Stimulated activated naive CD8-positive, alpha-beta T cell treated with anti-CD3 and anti-CD28 coated beads, Interleukin-15, Interleukin-2, amounts not matched to agents 100 U/mL and 50 U/mL, for 24 hours (primary cell): ENCODE results near the gene ISCU.
A peak's percentile ranks its signal among the peaks of the same experiment; 100 is the strongest.
"Not testable (repeated sequence)": the region's sequence is repeated elsewhere in the genome, so short reads cannot be mapped to it uniquely, and the experiment has no call there.

ENCODE experiments used
- ATAC-seq: fragments of 150-1000 bp; cut with Tn5 transposase; one replicate; pipeline ENCODE4 v1.10.0; 2021
- DNase-seq: peaks from one replicate; pipeline ENCODE4 v3.0.0; 2021

Gene ISCU

DNA sequence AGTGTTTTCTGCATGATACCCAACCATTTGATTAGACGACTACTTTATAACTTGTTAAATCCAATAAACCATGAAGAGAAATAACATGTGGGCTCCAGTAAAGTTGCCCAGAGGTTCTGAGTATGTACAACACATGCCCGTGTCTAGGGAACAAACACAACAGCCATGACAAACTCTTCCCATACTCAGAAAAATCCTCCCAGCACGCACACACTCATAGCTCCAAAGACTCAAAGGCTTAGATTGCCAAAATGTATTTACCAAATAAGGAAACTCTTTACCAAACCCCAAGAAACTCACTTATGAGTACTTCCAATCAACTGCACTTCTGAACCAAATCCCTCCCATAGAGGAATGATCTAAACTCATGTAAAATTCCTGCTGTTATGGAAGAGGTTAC is 18.7 kb upstream of the ISCU start:
- no peak for ATAC-seq

DNA sequence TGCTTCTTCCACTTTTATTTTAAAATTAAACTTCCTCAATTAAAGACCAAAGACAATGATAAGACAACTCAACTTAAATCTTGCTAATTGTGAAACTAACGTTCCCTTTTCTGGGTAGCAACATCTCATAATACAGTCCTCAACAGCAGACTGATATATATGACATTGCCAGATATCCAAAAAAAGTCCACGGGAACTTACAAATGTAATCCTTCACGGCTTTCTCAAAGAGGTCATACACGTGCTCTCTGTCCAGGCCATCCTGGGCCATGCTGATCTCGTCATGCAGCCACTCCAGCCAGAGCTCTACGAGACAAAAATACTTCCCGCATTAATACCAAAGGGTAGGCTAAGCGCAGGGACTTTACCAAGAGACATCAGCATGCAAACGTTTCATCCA is 14.7 kb upstream of the ISCU start:
- DNase-seq (no peak), ATAC-seq (no peak)

More for the DNA sequence above, 18.7 kb upstream of the ISCU start:
- no peak for DNase-seq

DNA sequence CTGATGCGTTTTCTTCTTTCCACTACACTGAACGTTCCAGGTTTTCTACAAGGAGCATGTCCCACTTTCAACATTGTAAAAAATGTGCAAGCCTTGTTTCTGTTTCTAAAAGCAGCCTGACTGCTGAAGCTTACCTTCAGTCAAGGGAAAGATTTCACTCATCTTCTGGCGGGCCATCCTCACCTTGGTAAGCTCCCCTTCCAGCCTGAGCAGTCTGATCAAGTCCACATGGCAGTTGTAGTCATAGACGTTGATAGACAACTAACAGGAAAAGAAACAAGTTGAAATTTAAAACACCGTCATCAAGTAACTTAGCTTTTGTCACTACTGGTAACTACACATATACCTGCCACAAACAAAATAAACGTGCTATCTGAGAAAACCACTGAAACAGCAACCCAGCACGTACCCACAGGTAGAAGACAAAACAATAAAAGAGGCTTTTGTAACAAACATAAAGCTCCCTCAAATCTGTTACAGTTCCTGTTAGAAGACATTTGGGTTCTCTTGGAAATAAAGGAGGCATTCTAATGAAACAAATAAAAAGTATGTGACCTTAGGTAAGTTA is 13.4 kb upstream of the ISCU start:
- no peak for ATAC-seq
- no peak for DNase-seq

DNA sequence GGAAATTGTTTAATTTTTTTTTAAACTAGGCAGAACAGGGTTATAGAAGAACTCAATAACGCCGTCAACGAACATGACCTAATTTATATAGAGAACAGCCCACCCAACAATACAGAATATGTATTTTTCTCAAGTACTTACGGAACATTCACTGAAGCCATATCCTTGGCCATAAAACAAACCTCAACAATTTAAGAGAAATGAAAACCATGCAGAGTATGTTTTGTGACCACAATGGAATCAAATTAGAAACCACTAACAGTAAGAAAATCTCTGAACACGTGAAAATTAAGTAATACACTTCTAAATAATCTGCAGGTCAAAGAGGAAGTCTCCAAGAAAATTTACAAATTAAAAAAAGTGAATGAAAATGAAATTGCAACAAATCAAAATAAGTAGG is 10.9 kb upstream of the ISCU start:
- no peak for ATAC-seq
- DNase-seq: no peak

DNA sequence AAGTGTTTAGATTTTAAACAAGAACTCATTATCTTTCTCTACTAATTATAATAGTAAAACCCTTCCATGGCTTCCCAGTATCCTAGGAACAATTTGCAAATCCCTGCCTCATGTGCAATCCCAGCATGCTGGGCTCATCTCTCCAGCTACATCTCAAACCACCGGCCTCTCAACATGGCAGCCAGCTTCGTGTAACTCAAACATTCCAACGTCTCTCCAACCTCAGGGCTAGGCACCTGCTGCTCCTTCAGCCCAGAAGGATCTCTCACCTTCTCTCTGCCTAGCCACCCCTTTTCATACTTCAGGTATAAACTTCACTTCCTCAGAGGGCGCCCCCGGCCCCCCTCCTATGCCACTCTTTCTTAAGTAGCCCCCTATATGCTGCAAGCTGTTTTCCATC is 8.6 kb upstream of the ISCU start:
- ATAC-seq (no peak), DNase-seq (no peak)

DNA sequence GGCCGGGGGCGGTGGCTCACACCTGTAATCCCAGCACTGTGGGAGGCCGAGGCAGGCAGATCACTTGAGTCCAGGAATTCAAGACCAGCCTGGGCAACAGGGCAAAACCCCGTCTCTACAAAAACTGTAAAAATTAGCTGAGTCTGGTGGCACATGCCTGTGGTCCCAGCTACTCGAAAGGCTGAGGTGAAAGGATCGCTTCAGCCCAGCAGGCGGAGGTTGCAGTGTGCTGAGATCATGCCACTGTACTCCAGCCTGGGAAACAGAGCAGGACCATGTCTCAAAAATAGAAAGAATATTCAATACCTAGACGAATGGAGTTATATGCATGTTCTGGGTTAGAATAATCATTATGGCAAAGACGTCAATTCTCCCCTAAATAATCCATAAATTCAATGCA is 7.0 kb upstream of the ISCU start:
- not testable (repeated sequence) for ATAC-seq

DNA sequence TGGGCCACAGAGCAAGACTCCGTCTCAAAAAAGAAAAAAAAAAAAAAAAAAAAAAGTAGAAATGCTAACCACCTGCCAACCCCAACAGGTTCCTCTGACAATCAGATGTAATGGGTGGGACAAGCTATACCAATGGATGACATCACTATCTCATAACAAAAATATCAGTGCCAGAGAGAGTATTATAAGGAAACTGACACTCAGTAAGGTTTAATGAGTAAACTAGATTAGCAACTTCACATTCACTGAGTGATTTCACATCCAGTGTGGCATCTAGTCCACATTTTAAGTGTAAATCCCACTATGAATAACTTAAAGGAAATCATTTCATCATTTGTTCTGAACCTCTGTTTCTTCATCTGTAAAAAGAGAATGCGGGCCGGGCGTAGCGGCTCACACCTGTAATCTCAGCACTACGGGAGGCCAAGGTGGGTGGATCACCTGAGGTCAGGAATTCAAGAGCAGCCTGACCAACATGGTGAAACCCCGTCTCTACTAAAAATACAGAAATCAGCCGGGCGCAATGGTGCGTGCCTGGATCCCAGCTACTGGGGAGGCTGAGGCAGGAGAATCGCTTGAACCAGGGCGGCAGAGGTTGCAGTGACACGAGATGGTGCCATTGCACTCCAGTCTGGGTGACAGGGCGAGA is 3.3 kb upstream of the ISCU start:
- ATAC-seq (no peak), DNase-seq (no peak)

More for the DNA sequence above, 7.0 kb upstream of the ISCU start:
- DNase-seq: not testable (repeated sequence)

DNA sequence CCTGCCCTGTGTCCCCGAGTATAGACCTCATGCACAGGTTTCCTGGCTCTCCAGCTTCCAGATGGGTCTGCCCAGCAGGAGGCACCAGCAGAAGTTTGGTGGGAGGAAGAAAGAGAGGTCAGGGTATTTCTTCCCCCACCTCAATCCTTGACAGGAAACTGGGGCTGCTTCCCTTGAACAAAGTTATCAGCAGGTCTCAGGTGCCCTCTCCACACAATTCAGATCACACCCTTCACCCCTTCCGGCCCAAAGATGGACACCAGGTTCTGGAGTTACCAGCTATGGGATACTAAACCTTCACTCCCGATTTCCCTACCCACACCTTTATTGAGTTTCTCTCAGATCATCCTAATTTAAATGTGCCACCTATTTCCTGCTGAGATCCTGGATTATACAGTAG is 2.6 kb upstream of the ISCU start:
- ATAC-seq (no peak), DNase-seq (no peak)

DNA sequence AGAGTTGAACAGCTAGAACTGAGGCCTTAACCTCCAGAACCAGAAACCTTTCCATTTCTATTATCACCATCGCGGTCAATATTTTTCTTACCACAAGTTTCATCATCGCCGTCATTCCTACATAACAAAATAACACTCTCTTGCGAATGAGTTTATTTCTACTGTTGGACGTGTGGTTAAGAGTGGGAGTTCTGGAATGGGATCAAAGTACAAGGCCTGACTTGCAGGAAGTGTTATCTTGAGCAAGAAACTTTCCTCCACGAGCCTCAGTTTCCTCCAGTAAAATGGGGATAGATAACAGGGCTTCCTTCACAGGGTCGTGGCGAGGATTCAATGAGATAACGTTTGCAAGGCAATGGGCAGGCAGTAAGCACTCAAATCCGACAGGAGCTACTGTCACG is 2.1 kb upstream of the ISCU start:
- DNase-seq: no peak
- ATAC-seq: no peak

DNA sequence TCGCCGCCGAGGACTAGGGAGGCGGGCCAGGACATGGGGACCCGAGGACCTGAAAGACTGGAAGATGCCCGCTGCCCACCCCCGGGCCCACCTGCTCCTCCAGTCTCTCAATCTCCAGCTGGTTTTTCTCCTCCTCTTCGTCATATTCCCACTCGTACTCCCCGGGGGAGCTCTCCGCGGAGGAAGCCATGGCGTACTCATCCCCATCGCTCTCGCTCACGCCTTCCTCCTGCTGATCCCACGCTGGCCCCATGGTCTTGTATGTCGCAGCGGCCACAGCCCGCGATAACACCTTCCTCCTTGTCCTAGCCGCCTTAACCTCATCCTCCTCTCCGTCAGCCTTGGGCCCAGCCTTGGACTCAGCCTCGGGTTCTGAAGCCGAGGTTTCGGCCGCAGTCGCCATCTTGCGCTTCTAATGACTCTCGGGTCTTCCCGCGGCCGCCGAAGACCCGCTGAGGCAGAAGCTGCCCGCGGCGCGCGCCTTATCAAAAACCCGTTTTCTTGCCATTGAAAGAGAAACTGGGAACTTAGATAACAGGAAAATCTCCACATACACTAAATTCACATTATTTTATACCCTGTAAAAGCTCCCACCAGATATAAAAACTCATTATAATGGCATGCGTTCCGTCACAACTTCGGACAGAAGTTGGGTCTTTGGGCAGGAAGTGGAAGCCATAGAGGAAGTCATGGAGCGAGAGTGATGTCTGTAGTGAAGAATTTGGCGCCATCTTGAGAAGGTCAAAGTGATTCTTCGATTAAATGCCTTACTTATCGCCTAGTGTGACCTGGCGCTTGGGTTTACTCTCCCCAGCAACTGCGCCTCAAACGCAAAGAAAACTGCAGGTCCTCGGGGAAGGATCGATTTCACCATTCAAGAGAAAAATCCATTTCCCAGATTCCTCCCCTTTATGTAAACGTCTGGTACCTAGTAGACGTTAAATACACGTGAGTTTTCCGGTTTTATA is 1.4 kb upstream of the ISCU start, which contains the start of gene SART3:
TSS of gene SART3 (minus strand) at position 422 of the 968 bp plus-strand sequence. CDS start at position 403, 19 bp downstream.
- ATAC-seq (peak; percentile 43), DNase-seq (peak; percentile 83)

DNA sequence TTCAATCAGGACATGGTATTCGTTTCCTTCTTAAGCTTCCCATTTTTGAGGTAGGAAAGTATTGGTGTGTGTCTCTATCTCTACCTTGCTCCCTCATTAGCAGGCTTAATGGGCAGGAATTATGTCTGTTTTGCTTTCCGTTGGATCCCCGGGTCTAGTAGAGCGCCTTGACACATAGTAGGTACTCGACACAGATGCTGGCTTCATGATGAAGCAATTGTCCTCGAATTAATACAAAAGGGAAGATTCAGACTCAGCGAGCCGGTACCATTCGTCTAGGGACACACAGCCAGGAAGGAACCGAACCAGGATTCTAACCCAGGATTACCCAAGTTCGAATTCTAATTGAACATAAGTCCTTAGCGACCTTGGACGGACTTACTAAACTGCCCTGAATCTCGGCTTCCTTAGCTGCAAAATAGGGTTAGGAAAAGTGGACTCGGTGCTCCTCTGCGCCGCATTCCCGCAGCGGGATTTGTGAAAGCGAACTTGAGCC is 496 bp upstream of the ISCU start:
- DNase-seq (peak; percentile 16), ATAC-seq (no peak)

DNA sequence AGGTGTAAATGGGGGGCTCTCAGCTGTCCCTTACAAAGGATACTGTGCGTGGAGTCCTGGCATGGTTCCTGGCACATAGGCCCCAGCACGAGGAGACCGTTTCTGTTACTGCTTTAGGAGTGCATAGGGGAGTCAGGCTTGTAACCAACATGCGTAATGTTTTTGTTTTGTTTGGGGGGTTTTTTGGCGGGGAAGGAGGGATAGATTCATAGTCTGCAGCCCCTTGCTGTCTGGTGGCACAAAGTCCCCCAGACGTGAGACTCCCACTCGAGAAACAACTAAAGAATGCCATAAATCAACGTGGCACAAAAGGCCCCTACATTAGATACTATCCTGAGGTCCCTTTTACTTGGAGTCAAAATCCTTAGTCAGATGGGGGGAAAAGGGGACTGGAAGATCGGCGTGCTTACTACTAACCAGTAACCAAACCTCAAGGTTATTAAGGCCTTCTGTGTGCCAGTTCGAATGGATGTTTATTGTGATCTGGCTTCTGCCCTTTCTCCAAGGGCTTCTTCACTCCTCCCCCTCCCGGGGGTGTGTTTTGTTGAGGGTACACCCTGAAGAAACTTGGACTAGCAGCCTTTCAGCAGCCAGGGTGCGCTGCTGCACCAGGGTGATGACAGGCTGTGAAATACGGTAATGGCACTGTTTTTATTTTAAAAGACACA is 874 bp downstream of the ISCU start:
- ATAC-seq (peak; percentile 71), DNase-seq (peak; percentile 87)

DNA sequence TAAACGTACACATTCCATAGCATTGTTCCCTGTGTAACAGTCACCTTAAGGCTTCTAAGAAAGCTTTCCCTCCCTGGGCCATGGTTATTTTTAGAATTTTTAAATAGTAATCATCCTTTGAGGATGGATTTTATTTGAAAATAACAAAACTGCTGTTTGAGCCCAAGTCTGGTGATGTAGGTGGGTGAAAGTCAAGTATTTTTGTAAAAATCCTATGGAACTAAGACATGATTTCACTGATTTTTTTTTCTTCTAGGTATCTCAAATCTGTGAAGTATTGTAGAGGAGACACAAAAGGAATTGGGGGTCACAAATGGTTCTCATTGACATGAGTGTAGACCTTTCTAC is 1.4 kb downstream of the ISCU start:
- ATAC-seq (no peak), DNase-seq (no peak)

DNA sequence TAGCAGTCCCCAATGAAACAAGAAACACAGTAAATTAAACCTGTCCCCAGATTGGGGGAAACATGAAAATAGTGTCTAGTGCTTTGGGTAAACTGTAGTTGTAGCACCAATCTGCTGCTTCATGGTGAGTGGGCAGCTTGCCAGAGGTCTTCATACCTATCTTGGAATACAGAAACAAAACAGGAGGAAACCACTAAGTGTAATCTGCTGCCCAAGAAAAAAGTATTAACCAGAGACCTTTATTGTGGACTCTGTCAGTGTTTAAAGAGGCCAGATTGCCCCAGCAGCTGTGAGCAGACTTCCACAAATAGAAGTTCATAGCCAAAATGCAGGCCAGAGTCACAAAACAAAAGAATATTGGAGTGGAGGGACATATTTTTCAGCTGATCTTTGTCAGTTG is 2.3 kb downstream of the ISCU start:
- DNase-seq (no peak), ATAC-seq (no peak)

DNA sequence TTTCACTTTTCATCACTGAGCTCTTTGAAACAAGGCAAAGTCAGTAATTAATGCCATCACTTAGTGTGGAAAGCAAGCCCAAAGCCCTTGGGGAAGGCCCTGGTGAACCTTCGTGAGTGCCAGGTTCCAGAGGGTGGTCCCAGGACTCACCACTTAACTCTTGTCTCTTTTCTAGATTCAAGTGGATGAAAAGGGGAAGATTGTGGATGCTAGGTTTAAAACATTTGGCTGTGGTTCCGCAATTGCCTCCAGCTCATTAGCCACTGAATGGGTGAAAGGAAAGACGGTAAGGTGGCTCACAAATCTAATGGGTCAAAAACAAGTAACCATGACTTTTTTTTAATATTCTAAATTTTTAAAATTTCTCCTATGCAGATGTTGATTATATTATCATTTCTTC is 2.8 kb downstream of the ISCU start:
- DNase-seq (no peak), ATAC-seq (no peak)

DNA sequence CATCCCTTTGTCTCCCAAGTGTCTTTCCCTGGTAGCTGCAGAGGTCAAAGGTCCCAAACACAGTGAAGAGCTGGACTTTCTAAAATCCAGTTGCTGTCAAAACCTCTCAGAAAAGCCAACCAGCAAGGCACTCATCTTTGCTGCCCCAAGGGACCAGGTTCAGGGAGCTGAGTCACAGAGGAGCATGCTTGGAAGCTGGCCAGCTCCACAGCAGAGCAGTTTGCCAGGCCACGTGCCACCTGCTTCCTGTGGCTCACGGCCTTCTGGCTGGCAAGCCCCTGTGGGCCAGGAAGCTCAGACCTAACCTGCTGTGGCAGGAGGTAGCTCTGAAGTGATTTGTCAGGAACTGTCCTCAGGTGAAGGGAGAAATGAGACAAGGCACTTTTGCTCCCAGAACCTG is 3.6 kb downstream of the ISCU start:
- peak; percentile 71 for DNase-seq
- ATAC-seq: no peak

DNA sequence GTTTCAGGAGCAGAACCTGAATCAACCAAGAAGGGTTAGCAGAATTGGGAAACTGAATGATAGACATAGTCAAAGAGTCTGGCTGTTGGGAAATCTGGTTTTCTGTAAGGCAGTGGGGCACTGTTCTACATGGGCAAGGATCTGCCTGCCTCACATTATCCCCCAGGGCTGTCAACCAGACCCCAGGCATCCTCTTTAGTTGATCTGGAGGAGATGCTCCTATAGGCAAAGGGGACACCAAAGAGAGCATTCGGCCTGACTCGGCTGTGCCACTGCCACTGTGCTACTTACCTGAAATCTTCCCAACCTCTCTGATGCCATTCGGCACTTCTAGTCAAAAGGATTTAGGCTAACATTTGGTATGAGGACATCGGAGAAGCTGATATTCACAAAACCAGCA is 4.1 kb downstream of the ISCU start:
- no peak for DNase-seq
- ATAC-seq: no peak

DNA sequence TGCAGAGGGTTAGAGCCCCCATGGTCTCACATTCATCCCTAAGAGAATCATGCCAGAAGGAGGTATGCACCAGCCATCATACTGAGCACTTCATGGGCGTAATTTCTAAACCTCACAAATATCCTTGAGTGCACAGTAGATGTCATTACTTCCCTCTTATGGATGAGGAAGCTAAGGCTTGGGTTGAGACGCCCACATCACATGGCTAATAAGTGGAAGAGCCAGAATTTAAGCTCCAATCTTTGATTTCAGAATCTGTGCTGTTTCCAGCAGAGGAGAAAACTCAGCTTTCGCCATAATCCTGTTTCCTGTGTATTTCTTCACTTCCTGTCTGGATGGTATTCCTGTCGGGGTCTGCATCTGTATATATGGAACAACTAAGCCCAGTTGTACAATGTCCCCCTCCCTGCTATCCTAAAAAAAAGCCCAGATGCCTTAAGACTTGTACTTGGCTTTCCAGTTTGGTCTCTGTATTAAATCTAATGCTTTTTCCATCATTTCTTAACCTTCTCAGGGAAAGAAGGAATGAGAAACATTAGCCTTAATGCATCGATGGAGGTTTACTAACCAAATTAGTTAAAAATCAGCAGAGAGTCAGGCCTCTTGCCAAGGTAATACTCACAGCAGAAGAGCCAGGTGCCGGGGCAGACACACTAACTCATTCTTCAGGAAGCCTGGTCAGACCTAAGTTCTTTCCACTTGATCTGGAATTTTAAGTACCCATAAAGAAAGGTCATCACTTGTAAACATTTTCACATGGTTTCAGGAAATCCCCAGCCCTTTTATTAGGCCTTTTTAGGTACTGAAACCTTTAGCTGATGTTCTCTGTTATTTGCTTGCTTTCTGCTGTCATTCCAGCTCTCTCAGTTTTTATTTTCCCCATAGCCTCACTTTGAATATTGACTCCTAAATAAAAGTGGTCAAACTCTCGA is 5.3 kb downstream of the ISCU start:
- DNase-seq: no peak
- no peak for ATAC-seq

DNA sequence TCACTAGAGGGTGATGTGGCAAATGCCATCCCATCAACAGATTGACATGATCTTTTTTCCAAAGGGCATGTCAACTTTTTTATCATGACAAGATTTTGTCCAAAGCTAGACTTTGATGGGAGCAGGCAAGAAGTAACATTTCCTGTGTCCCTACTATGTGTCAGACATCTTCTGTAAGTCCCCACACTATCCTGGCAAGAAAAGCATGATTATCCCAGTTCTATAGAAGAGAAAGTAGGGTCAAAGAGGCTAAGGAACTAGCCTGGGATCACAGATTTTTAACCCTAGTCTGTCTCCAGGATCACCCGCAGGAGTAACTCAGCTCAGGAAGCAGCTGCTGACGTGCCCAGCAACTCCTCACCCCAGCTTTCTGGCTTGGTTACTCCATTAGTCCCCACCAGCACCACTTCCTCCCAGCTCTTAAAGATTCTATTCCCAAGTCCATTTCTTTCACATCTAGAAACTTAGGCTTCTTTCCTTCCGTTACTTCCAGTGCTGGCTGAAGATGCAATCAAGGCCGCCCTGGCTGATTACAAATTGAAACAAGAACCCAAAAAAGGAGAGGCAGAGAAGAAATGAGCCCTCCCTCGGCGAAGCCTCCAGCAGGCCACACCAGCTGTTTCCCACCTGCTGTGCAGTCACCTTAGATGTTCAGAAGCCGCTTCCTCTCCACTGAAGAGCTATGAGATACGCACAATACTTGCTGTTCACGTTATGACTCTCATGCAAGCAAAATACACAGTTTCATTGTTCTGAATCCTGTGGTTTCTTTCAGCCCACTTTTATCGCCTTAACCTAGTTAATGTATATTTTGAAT is 6.2 kb downstream of the ISCU start:
- ATAC-seq: peak; percentile 90
- DNase-seq: peak; percentile 57
